Measurements from ENCODE around the gene SLC39A11. TPM values are rescaled to one million over a fixed set of nuclear protein-coding genes. Genes with fewer than 3 reads are reported as not detected.

SLC39A11 gene
- total RNA-seq, 1 donor from 2014 or later: 21.5 TPM

- no peak overlapping the region for H3K27ac ChIP-seq (ENCODE audit: low read depth, low read length)
- no peaks in the 10 kb centered on the region for H4K20me1 ChIP-seq (ENCODE audit: insufficient read depth, low read length)
- H3K9ac ChIP-seq (ENCODE audit: low read length): no peak overlapping the region
- FAIRE-seq (no peak), DNase-seq (ENCODE audit: low read depth) (no peak)
- no peaks in the 10 kb centered on the region for H3K79me2 ChIP-seq (ENCODE audit: insufficient read depth, low read length)
- H3K4me2 ChIP-seq (ENCODE audit: low read length): no peak overlapping the region
- no peaks in the 10 kb centered on the region for H3K27me3 Mint-ChIP-seq (ENCODE audit: low read depth, unreplicated experiment)
- H3K36me3 Mint-ChIP-seq (ENCODE audit: low read depth, unreplicated experiment): no peaks in the 10 kb centered on the region
- no peaks in the 10 kb centered on the region for H3K27me3 ChIP-seq (ENCODE audit: insufficient read depth, low read length)
- H3K27ac Mint-ChIP-seq (ENCODE audit: unreplicated experiment): no peak overlapping the region
- no peak overlapping the region for H2AFZ ChIP-seq (ENCODE audit: low read depth, low read length)
- H3K4me3 Mint-ChIP-seq (ENCODE audit: unreplicated experiment): no peak overlapping the region
- no peaks in the 10 kb centered on the region for H3K9me3 Mint-ChIP-seq (ENCODE audit: unreplicated experiment)
- H3K4me3 ChIP-seq (ENCODE audit: insufficient read depth, low read depth, low read length): no peak overlapping the region
- H3K36me3 ChIP-seq (ENCODE audit: insufficient read depth, low read length): no peaks in the 10 kb centered on the region
- no peaks in the 10 kb centered on the region for H3K4me1 Mint-ChIP-seq (ENCODE audit: low read depth, unreplicated experiment)
- TF ChIP-seq CTCF (IDR thresholded peaks at IDR 0.05; ENCODE audit: insufficient read depth, low read depth, low read length) (no peak), EZH2 (IDR thresholded peaks at IDR 0.05; ENCODE audit: insufficient read depth, low read length) (no peak)
- H3K4me1 ChIP-seq (ENCODE audit: insufficient read depth, low read length): no peaks in the 10 kb centered on the region
- H3K9me3 ChIP-seq (ENCODE audit: insufficient read depth, low read depth, low read length): no peaks in the 10 kb centered on the region
Observed at GRCh38 chr17:72749119-72749572, 343.3 kb downstream of the SLC39A11 start.

- no peaks in the 10 kb centered on the region for H3K4me1 Mint-ChIP-seq (ENCODE audit: low read depth, unreplicated experiment)
Observed at GRCh38 chr17:72747501-72747900, 345.0 kb downstream of the SLC39A11 start.

More at GRCh38 chr17:72747501-72747900, 345.0 kb downstream of the SLC39A11 start:
- H3K36me3 ChIP-seq (ENCODE audit: insufficient read depth, low read length): no peaks in the 10 kb centered on the region
- no peak for TF ChIP-seq EZH2 (IDR thresholded peaks at IDR 0.05; ENCODE audit: insufficient read depth, low read length)
- no peak for TF ChIP-seq CTCF (IDR thresholded peaks at IDR 0.05; ENCODE audit: insufficient read depth, low read depth, low read length)
- no peaks in the 10 kb centered on the region for H3K27me3 ChIP-seq (ENCODE audit: insufficient read depth, low read length)
- no peak overlapping the region for H2AFZ ChIP-seq (ENCODE audit: low read depth, low read length)
- Mint-ChIP-seq H3K4me3 (ENCODE audit: unreplicated experiment) (no peak overlapping the region), H3K27ac (ENCODE audit: unreplicated experiment) (no peak overlapping the region), H3K27me3 (ENCODE audit: low read depth, unreplicated experiment) (peaks cover 4% of the 10 kb centered on the region), H3K36me3 (ENCODE audit: low read depth, unreplicated experiment) (no peaks in the 10 kb centered on the region), H3K9me3 (ENCODE audit: unreplicated experiment) (peaks cover 1% of the 10 kb centered on the region)
- no peak overlapping the region for H3K4me2 ChIP-seq (ENCODE audit: low read length)
- H4K20me1 ChIP-seq (ENCODE audit: insufficient read depth, low read length): no peaks in the 10 kb centered on the region
- peaks cover 4% of the 10 kb centered on the region for H3K4me1 ChIP-seq (ENCODE audit: insufficient read depth, low read length)
- H3K9ac ChIP-seq (ENCODE audit: low read length): no peak overlapping the region
- no peaks in the 10 kb centered on the region for H3K9me3 ChIP-seq (ENCODE audit: insufficient read depth, low read depth, low read length)
- FAIRE-seq (no peak), DNase-seq (ENCODE audit: low read depth) (no peak)
- H3K4me3 ChIP-seq (ENCODE audit: insufficient read depth, low read depth, low read length): no peak overlapping the region
- no peaks in the 10 kb centered on the region for H3K79me2 ChIP-seq (ENCODE audit: insufficient read depth, low read length)
- H3K27ac ChIP-seq (ENCODE audit: low read depth, low read length): no peak overlapping the region

Data from astrocyte (in vitro differentiated cells and primary cell).